RCC 7860 (cell line): ENCODE results near the gene ZNF385B.
"Not testable (repeated sequence)": the region's sequence is repeated elsewhere in the genome, so short reads cannot be mapped to it uniquely, and the experiment has no call there.

Experiments
- DNase-seq: peaks from one replicate; pipeline ENCODE4 v3.0.0-alpha.2; 2015; ENCODE audit warnings: low spot score
- FAIRE-seq: peaks from 2 replicates; lab custom pipeline; 2012; peaks lifted over from hg19 to GRCh38; lab: Jason Lieb, UNC

The ZNF385B gene

DNA sequence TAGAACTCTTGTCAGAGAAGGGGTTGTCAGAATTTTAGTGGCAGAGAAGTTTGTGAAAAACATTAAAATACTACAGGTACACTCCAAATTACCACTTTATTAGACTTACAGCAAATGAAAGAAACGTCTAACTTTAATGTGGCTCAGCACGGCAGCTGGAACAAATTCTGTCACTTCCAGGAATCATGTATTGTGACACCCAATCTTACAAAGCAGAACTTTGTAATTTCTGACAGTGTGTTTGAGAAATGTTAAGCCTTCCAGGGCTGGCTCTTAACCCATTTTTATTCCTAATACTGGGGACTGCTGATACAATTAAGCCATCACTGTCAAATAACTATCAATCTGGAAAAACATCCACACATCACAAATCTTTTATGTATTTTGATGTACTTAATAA is 216.4 kb downstream of the ZNF385B start:
- FAIRE-seq: no peak
- no peak for DNase-seq

DNA sequence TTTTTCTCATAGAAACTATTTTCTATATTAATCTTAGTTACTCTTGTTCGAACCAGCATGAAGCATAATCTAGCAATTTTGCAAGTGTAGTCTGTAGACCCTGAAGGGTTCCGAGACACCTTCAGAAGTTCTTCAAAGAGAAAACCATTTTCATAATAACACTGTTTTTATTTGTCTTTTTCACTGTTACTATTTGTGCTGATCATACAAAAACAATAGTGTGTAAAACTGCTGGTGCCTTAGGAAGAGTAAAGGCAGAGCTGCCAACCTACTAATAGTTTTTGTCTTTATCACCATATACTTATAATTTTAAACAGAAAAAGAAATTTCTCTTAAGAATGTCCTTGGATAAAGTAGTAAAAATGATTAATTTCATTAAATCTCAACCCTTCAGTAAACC is 218.9 kb downstream of the ZNF385B start:
- DNase-seq: no peak
- FAIRE-seq: no peak

DNA sequence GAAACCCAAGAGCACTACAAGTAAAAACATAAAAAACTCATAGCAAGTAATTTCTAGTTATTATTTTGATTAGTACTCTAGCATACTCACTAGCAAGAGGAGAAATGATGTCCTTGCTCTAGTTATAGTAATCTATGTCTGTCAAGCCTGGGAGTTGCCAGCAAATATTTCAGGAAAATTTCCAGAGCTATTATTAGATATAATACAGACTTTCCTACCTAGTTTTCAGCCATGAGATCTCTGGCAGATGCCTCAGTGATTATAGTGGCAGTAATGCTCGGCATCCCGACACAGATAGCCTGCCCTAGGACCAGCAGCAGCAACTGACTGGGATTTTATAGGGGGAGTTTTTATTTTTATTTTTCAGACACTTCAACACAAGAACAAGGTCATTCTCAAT is 224.4 kb downstream of the ZNF385B start:
- no peak for DNase-seq
- no peak for FAIRE-seq

DNA sequence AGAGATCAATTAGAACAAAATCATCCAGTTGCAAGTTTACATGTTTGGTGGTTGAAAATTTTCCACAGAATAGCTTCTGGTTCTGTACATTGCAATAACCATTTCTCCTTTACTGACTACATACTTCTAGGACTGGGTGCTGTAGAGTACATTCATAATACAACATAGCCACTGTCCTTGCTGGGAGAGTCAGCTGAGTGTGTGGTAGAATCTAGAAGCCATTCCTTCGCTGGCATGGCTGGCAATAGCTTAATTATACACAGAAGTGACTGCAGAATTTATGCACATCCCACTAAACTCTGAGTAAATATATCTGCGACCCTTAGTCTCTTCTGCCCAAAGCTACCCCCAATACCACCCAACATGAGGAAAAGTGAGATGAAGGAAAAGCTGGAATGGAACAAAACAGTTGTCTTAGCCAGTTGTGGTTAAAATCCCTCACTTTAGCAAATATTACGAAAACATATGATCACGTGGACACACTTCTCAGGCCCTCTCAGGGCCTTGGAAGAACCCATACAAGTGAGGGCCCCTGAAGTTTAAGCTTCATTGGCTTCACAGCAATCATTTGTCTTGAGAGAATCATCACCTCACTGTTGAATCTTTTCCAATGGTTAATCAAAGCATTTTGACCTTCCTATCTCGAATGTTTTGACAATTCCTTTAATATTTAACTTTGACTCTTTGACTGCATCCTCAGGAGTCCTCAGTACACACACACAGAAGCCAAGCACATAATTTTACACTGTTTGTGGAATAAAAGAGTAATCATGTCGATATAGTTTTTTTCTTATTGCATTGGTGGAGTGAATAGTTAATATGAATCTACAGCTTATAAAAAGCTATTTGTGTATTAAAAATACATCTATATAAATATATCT is 225.1 kb downstream of the ZNF385B start:
- DNase-seq (peak; percentile 16), FAIRE-seq (peak; percentile 80)

DNA sequence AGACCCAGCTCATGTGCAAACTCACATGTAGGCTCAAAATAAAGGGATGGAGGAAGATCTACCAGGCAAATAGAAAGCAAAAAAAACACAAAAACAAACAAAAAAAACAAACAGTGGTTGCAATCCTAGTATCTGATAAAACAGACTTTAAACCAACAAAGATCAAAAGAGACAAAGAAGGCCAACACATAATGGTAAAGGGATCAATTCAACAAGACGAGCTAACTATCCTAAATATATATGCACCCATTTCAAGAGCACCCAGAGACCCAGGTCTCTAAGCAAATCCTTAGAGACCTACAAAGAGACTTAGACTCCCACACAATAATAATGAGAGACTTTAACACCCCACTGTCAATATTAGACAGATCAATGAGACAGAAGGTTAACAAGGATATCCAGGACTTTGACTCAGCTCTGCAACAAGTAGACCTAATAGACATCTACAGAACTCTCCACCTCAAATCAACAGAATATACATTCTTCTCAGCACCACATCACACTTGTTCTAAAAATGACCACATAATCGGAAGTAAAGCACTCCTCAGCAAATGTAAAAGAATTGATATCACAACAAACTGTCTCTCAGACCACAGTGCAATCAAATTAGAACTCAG is 229.5 kb downstream of the ZNF385B start:
- FAIRE-seq, DNase-seq: not testable (repeated sequence)

DNA sequence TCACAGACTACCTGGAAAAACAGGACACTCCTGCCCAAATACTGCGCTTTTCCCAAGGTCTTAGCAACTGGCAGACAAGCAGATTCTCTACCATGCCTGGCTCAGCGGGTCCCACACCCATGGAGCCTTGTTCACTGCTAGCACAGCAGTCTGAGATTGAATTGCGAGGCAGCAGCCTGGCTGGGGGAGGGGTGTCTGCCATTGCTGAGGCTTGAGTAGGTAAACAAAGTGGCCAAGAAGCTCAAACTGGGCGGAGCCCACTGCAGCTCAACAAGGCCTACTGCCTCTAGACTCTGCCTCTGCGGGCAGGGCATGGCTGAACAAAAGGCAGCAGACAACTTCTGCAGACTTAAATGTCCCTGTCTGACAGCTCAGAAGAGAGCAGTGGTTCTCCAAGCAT is 231.6 kb downstream of the ZNF385B start:
- DNase-seq, FAIRE-seq: not testable (repeated sequence)

DNA sequence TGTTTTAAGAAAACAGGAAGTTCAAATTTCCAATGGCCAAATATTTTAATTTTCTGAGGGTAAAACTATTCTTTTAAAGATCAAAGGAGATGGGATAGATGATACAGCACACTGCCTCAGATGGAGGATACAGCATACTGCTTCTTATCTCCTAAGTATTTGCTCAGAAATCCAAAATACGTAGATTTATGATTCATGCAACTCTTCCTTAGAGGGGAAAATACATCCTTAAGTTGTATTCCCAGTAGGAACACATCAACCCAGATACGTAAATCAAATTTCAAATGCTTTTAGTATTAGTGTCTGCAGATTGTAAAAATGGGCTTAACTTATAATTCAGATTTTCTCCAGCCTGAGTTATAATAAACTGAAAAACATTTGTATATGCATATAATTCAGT is 235.2 kb downstream of the ZNF385B start:
- no peak for FAIRE-seq
- no peak for DNase-seq

DNA sequence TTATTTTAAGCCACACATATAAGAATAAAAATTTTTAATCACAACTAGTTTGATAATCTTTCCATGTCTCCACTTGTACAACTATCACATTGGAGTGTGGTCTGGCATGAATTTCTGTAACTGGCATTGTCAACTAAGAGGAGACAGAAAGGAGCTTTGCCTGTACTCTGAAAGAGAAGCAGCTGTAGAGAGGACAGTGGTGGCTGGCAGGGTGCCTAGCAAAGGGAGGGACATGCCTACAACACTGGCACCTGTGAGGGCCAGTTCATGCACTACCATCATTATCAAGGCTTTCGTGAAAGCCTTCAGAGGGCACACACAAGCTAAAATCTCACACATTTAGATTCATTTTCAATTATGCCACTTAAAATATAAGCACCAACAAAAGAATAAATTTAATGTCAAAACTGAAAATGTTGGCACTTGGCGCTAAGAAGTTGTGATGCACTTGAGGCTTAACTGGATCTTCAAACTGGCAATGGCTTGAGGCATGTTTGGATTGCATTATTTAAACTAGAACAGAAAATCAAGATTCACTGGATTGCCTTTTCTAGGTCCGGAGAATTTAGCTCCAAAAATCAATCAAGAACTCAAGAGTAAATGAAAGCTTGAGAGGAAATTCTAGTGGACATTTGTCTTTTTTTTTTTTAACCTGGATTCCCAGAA is 238.6 kb downstream of the ZNF385B start:
- no peak for FAIRE-seq

DNA sequence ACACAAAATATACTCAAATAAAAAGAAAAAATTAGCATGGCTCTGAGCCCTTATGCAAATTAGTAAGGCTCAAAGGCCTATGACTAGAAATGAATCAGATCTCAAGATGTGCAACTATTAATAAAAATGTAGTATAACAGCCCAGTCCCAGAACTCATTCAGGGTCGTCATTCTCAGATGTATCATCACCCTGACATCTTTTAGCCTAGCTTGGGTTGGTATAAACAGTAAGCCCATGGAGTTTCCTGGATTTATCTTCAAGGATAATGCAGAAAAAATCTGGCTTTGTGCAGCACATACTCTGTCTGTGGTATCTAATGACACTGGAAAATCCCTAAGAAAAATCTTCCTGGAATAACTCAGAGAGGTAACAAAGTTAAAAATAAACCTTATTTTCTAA is 239.3 kb downstream of the ZNF385B start:
- FAIRE-seq (peak; percentile 8), DNase-seq (peak; percentile 20)

More for the DNA sequence above, 238.6 kb downstream of the ZNF385B start:
- DNase-seq: no peak

DNA sequence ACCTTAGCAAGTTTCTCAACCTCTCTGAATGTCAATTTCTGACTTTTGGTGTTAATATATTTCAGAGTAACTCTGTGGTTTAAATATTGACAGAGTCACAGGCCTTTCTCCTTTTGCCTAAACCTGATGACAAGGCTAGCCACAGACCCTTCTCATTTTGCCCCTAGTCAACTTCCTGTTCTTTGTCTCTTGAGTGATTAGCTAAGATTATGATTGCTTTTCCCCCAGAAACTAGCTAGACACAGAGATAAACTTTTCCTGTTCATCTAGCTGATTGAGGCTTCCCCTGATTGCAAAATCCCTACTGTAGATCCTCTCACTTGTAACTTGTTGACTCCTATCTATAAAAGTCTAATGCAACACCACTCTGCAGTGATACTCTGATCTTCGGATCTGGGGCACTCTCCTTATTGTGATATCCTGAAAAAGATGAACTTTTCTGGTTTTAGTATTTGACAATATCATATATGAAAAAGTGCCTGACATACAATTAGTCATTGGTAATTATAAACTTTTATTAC is 241.4 kb downstream of the ZNF385B start:
- FAIRE-seq (peak; percentile 18), DNase-seq (no peak)

DNA sequence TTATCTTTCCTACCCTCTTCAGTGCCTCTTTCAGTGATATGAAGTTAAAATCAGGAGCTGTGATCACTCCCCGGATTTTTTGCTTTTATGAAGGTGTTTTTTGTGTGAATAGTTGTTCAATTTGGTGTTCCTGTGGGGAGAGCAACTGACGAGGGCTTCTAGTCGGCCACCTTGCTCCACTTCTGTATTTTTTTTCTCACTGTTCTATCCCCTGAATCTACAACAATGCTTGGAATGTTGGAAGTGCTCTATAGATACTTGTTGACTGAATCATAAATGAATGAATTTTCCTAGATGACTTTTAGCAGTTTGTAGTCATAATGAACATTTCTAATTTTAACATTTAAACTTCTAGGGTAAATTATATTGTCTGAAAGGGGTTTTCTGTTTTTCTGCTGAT is 247.3 kb downstream of the ZNF385B start:
- no peak for DNase-seq
- no peak for FAIRE-seq

DNA sequence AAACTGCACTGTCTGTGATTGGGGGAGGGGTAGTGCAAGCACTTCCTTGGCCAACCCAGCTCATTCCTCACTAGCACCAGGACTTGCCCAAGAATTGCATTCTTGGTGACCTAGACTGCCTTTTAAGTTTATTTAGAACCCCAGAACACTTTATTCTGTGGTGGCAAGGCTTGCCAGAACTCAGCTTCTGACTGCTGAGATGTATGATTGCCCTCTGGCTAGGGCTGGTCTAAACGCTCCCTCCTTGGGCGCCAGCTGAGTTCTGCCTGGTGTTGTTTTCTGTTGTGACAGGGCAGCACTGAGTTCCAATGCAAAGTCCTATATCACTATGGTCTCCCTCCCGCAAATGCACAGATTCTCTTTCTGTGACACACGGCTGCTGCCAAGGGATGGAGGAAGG is 247.7 kb downstream of the ZNF385B start:
- FAIRE-seq (no peak), DNase-seq (no peak)

DNA sequence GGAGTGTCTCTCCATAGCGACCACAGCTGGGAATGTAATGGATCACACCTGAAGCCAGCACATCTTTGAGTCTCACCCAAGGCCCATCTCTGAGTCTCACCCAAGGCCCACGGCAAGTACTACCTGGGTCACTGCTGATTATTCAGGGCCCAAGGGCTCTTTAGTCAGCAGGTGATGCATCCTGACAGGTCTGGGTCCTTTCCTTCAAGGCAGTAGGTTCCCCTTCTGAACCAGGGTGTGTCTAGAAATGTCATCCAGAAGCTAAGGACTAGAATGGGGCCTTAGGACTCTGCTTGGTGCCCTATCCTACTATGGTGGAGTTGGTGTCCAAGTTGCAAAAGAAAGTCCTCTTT is 248.1 kb downstream of the ZNF385B start:
- DNase-seq: no peak
- no peak for FAIRE-seq

DNA sequence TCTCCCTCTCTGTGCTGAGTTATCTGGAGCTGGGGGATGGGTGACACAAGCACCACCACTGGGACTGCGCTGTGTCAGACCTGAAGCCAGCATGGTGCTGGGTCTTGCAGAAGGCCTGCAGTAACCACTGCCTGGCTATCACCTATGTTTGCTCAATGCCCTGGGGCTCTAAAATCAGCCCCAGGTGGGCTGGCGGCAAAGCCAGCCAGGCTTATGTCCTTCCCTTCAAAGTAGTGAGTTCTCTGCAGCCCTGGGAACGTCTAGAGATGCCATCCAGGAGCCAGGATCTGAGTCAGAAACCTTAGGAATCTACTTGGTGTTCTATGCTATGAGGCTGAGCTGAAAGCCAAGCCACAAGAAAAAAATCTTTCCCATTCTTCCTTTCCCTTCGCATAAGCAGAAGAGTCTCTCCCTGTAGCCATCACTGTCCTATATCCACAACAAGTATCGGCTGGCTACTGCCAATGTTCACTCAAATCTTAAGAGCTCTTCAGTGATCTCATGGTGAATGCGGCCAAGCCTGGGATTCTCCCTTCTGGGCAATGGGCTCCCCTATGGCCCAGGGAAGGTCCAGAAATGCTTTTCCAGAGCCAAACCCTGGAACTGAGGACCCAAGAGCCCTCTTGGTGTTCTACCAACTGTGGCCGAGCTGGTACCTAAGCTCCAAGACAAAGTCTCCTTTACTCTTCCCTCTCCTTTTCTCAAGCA is 248.7 kb downstream of the ZNF385B start:
- DNase-seq (no peak), FAIRE-seq (no peak)

DNA sequence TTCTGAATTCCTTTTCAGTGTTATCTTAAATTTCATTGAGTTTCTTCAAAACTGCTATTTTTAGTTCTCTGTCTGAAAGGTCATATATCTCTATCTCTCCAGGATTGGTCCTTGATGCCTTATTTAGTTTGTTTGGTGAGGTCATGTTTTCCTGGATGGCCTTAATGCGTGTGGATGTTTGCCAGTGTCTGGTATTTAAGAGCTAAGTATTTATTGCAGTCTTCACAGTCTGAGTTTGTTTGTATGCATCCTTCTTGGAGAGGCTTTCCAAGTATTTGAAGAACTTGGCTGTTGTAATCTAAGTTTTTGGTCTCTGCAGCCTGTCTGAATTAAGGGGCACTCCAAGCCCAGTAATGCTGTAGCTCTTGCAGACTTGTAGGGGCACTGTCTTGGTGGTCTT is 249.3 kb downstream of the ZNF385B start:
- FAIRE-seq: no peak

DNA sequence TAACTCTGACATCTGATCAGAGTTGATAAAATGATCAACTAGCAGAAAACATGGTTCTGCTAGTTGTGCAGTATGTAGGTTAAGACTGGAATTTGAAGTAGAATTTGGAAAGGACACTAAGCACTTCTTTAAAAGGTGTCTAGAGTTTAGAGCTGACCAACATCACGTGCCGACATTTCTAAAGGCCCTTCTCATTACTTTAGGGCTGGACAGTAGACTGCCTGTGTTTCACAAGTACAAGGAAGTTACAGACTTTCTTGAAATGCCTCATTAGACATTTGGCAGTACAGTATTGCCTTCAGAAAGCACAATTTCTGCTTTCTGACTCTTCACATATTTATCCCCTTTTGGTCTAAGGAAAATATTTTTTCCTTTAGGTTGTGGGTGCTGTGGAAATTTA is 255.3 kb downstream of the ZNF385B start:
- FAIRE-seq (no peak), DNase-seq (no peak)

More for the DNA sequence above, 249.3 kb downstream of the ZNF385B start:
- DNase-seq: no peak

DNA sequence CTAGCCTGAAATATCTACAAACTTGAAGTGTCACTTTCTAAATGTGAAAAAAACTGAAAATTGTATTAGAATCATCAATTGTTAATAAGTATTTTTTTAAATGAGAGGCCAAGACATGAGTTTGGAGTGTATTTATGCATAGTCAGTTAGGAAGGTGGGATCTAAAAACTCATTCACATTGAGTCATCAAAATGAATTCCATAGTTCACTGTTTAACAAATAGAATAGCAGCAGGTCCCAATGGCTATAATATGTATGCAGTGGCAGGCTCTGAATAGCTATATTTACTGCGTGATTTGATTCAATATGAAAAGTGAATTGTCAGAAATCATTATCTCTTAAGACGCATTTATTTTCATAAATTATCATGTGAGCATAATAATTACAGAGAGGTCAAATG is 256.1 kb downstream of the ZNF385B start:
- FAIRE-seq (peak; percentile 67), DNase-seq (no peak)

DNA sequence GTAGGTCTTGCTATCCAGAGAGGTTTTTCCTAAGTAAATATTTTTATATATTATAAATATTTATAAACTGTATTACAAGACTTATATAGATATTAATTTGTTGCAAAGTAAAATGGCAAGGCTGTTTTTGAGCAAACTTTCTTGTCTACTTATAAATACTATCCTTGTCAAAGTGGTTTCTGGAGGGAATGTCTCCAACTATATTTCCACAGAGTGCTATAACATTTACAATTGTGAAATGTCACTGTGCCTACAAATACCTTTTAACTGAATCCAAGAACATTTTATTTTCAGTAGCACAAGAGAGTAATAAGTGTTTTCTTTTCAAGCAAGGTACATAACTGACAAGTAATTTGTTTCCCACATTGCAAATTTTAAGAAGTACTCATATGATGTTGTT is 256.8 kb downstream of the ZNF385B start:
- FAIRE-seq (no peak), DNase-seq (no peak)

DNA sequence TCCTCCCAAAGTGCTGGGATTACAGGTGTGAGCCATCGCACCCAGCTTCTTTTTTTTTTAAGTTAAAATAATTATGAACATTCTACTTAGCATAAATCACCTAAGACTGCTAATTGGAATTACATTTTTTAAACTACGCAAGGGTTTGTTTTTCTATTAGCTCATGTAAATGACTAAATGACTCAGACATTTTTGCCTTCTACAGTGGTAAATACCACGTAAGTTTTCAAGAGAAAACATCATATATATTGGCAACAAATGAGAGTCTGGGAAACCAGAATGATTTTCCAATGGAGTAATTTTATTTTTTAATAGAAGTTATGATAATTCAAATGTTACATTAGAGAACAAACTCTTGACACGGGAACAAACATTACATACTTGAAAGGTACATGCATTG is 259.0 kb downstream of the ZNF385B start:
- no peak for FAIRE-seq
- DNase-seq: no peak

DNA sequence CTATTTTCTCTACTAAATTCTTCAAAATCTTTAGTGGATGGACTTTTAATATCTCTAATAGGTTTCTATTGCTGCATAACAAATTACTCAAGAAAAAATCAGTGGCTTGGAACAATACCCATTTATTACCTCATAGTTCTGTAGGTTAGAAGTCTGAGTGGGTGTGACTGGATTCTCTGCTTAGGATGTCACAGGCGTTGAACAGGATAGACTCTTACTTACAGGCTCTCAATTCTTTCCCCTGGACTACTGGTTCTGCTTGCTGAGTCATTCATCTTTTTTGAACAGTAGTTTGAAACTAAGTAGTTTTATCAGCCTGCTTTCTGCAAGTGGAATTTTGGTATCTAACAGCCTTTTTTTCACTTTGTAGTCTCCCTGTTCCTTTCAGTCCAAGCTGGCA is 265.4 kb downstream of the ZNF385B start:
- DNase-seq (peak; percentile 84), FAIRE-seq (peak; percentile 93)

DNA sequence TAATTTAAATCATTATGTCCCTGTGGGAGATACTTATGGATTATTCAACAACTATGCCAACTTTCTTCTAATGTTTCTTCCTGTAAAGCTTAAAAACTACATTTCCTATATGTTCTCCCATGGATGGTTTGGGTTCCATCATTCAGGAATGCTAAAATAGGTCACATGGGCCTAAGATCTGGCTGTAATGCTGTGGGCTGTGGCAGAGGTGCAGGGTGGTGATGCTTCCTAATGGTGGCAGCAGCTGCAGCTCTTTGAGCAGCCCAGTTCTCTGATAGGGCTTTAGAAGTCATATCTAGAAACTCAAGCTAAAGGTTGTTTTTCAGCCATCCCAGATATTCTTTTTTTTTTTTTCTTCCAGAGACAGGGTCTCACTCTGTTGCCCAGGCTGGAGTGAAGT is 266.1 kb downstream of the ZNF385B start:
- no peak for FAIRE-seq
- DNase-seq: no peak
